CD4-positive, alpha-beta memory T cell (primary cell): ENCODE data around the gene NEU2. TPM values are rescaled to one million over a fixed set of nuclear protein-coding genes. Genes with fewer than 3 reads are reported as not detected.

ENCODE experiments used
- CTCF ChIA-PET: fragments of 350-600 bp; sonication (Branson Sonifier 250); formaldehyde crosslinking; loops from one replicate; lab custom pipeline; 2021; ENCODE audit warnings: inconsistent platforms; ENCODE audit not compliant: partially characterized antibody; lab: Charles Lee
- POLR2A ChIA-PET: fragments of 350-600 bp; sonication (Branson Sonifier 250); formaldehyde crosslinking; loops from one replicate; lab custom pipeline; 2021; ENCODE audit not compliant: partially characterized antibody; lab: Charles Lee
- DNase-seq, 5 donors: peaks; one replicate each; pipeline versions ENCODE4 v3.0.0 to v3.0.0-alpha.2; 2020 to 2022; ENCODE audit warnings: mixed read lengths in 1 of 5
- H3K27ac ChIP-seq: one replicate; pipeline ENCODE4 v1.7.0; 2013; ENCODE audit warnings: low read depth, low read length
- H3K27me3 ChIP-seq: 2 replicates; pipeline ENCODE4 v1.7.0; 2013; ENCODE audit warnings: mild to moderate bottlenecking, low read length, moderate library complexity; ENCODE audit not compliant: insufficient read depth
- H3K36me3 ChIP-seq: 2 replicates; pipeline ENCODE4 v1.7.0; 2013; ENCODE audit warnings: mild to moderate bottlenecking, low read length, moderate library complexity; ENCODE audit not compliant: insufficient read depth
- H3K4me1 ChIP-seq: 2 replicates; pipeline ENCODE4 v1.7.0; 2013; ENCODE audit warnings: mild to moderate bottlenecking, low read length, moderate library complexity; ENCODE audit not compliant: insufficient read depth
- H3K4me3 ChIP-seq, 2 donors: one replicate each; pipeline ENCODE4 v1.7.0; 2013; ENCODE audit warnings: low read length in 2 of 2, mild to moderate bottlenecking in 1 of 2
- H3K9me3 ChIP-seq, 2 donors: one replicate each; pipeline ENCODE4 v1.7.0; 2013; ENCODE audit warnings: low read length in 2 of 2, control low read depth in 1 of 2; ENCODE audit not compliant: control insufficient read depth in 1 of 2
- H3K27ac Mint-ChIP-seq, 7 donors: one replicate each; pipeline ENCODE4 v1.8.0; 2020 to 2021; ENCODE audit warnings: mixed read lengths in 7 of 7, mild to moderate bottlenecking in 6 of 7, inconsistent platforms in 3 of 7, moderate library complexity in 3 of 7
- H3K27me3 Mint-ChIP-seq, 2 donors: one replicate each; pipeline ENCODE4 v1.8.0; 2020 to 2021; ENCODE audit warnings: mixed read lengths in 2 of 2
- H3K36me3 Mint-ChIP-seq, 2 donors: one replicate each; pipeline ENCODE4 v1.8.0; 2020 to 2021; ENCODE audit warnings: mixed read lengths in 2 of 2, inconsistent platforms in 1 of 2, mild to moderate bottlenecking in 1 of 2
- H3K4me1 Mint-ChIP-seq, 4 donors: one replicate each; pipeline ENCODE4 v1.8.0; 2020 to 2021; ENCODE audit warnings: mixed read lengths in 4 of 4, mild to moderate bottlenecking in 1 of 4
- H3K4me3 Mint-ChIP-seq, 8 donors: one replicate each; pipeline ENCODE4 v1.8.0; 2020 to 2021; ENCODE audit warnings: mixed read lengths in 8 of 8, mild to moderate bottlenecking in 7 of 8, moderate library complexity in 6 of 8, inconsistent platforms in 3 of 8
- H3K9me3 Mint-ChIP-seq, 8 donors: one replicate each; pipeline ENCODE4 v1.8.0; 2020 to 2021; ENCODE audit warnings: mixed read lengths in 8 of 8, mild to moderate bottlenecking in 5 of 8, inconsistent platforms in 3 of 8, moderate library complexity in 1 of 8
- intact Hi-C: fragments of 100-400 bp; cut with micrococcal nuclease; formaldehyde crosslinking; loops from one replicate; pipeline ENCODE4 v1.15.1; 2023
- polyA plus RNA-seq, 2 donors: library from polyadenylated mRNA; unstranded; fragments of 300-500 nt; fragmentation: Illumina TruSeq; gene quantifications; one replicate each; pipeline ENCODE4 v1.2.3, GENCODE V29; 2021
- total RNA-seq, 2 experiments: library from RNA; stranded (reverse); gene quantifications; one replicate each; pipeline ENCODE4 v1.2.3, GENCODE V29; 2021

NEU2 gene
- not detected for total RNA-seq
- not detected for polyA plus RNA-seq

DNA sequence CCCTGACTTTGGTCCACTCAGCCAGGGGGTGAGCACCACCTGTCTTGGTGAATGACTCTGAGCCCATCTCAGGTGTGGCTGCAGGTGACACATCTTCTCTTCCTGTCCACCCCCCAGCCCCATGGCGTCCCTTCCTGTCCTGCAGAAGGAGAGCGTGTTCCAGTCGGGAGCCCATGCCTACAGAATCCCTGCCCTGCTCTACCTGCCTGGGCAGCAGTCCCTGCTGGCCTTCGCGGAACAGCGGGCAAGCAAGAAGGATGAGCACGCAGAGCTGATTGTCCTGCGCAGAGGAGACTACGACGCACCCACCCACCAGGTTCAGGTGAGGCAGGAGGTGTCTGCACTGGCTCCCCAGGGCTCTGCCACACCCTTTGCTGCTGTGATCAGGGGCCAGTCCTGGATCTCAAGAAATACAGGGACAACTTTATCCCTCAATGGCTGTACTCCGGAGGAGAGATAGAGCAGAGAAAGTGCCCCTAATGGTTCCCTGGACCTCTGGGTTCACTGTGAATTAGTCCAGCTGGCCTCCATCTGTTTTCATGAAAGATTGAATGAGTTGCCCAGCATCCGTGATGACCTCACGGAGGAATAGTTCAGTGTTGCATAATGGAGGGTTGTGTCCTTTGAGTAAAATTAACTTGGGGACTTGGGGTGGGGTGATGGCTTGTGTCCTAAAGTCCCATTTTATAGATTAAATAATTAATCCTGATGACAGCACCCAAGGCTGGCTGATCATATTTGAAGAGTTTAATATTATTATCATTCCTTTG, at the start of gene NEU2:
TSS of gene NEU2 (plus strand) at position 122 of the 770 bp plus-strand sequence. CDS start at position 122, 0 bp downstream.
- Mint-ChIP-seq H3K36me3 (no peaks in the 10 kb centered on the region), H3K27me3 (no peaks in the 10 kb centered on the region), H3K4me1 (no peaks in the 10 kb centered on the region), H3K27ac (peak within 1 kb of the TSS in 1 of 7 donors; percentile 64), H3K4me3 (no peak within 1 kb of the TSS), H3K9me3 (no peaks in the 10 kb centered on the region)
- Histone ChIP-seq H3K36me3 (no peaks in the 10 kb centered on the region), H3K9me3 (no peaks in the 10 kb centered on the region), H3K27ac (no peak within 1 kb of the TSS), H3K4me3 (no peak within 1 kb of the TSS), H3K27me3 (no peaks in the 10 kb centered on the region), H3K4me1 (no peaks in the 10 kb centered on the region)
- DNase-seq = no peak
- ChIA-PET POLR2A (no interaction called here), CTCF (interaction anchor here (1.4 kb wide), 1 partner anchor 21 kb away, joined by 7 read pairs; no protein-coding TSS in a partner anchor)
- intact Hi-C loops = no loop called here

DNA sequence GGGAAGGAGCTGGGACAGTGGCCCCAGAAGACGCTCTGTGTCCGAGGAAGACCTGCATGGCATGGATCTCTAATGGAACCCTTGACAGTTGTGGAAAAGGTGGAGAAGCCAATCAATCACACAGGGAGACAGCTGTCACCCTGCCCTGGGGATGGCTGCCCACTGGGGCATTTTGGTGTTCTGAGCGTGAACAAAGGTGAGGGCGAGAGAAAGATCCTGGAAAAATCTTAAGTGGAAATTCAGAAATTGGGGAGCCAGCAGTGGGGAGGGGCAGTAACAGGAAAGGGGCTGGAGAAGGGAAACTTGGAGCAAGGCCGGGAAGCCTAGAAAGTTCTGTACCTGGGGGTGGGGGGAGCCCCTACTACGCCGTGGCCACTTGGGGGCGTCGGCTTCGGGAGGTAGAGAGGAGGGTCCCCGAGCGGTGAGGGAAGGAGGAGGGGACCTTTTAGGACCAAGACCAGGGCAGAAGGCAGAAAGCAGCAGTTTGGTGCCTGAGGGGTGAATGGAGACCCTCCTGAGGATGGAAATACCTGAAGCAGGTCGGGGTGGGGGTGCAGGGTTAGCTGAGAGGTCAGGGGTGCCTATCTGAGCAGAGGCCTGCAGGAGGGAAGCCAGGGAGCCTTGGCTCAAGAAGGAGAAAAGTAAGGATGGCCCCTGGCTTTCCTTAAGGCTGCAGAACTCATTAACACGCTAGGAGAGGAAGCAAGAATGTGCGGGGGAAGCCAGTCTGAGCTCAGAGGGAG, 49.4 kb upstream of the NEU2 start:
- no peaks in the 10 kb centered on the region for H3K27me3 ChIP-seq
- no peak overlapping the region for H3K27ac ChIP-seq
- H3K27ac Mint-ChIP-seq = peak overlapping the region in 1 of 7 donors; percentile 87
- peaks cover 0 to 8% of the 10 kb centered on the region in 2 donors for H3K9me3 ChIP-seq
- H3K36me3 ChIP-seq = no peaks in the 10 kb centered on the region
- ChIA-PET POLR2A (no interaction called here), CTCF (no interaction called here)
- no peaks in the 10 kb centered on the region for H3K4me1 ChIP-seq
- peaks cover 12 to 22% of the 10 kb centered on the region in 2 donors for H3K27me3 Mint-ChIP-seq
- no peak for DNase-seq
- H3K9me3 Mint-ChIP-seq = peaks cover 0 to 16% (median 5%) of the 10 kb centered on the region in 8 donors
- H3K4me3 ChIP-seq = no peak overlapping the region
- intact Hi-C loops = no loop called here
- no peaks in the 10 kb centered on the region for H3K4me1 Mint-ChIP-seq
- H3K4me3 Mint-ChIP-seq = no peak overlapping the region
- H3K36me3 Mint-ChIP-seq = peaks cover 0 to 4% of the 10 kb centered on the region in 2 donors

DNA sequence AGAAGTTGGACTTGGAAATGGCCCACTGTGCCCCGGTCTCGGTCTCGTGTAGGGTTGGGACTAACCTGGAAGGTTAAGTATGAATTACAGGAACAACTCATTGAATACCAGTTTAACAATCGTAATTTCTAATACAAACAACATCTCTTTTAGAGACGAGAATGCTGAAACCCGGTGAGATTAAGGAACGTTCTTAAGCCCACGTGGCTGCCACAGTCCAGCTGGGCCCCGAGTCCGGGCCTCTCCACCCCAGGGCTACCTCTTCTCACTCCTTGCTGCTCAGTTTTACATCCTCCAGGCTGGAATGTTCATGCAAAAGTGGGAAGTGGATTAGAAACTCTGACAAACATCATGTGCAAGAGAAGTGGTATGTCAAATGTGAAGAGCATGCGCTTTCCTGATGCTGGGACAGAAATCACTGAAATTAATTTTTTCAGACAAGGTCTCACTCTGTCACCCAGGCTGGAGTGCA, 48.8 kb upstream of the NEU2 start:
- no peak overlapping the region for H3K4me3 Mint-ChIP-seq
- POLR2A ChIA-PET = no interaction called here
- no peak overlapping the region for H3K4me3 ChIP-seq
- peaks cover 0 to 16% (median 5%) of the 10 kb centered on the region in 8 donors for H3K9me3 Mint-ChIP-seq
- peaks cover 15 to 22% of the 10 kb centered on the region in 2 donors for H3K27me3 Mint-ChIP-seq
- intact Hi-C loops = no loop called here
- H3K36me3 ChIP-seq = no peaks in the 10 kb centered on the region
- H3K4me1 Mint-ChIP-seq = no peaks in the 10 kb centered on the region
- no peak overlapping the region for H3K27ac ChIP-seq
- H3K27me3 ChIP-seq = no peaks in the 10 kb centered on the region
- H3K36me3 Mint-ChIP-seq = peaks cover 0 to 7% of the 10 kb centered on the region in 2 donors
- CTCF ChIA-PET = no interaction called here
- no peak for DNase-seq
- H3K4me1 ChIP-seq = no peaks in the 10 kb centered on the region
- H3K9me3 ChIP-seq = peaks cover 0 to 8% of the 10 kb centered on the region in 2 donors
- H3K27ac Mint-ChIP-seq = no peak overlapping the region

DNA sequence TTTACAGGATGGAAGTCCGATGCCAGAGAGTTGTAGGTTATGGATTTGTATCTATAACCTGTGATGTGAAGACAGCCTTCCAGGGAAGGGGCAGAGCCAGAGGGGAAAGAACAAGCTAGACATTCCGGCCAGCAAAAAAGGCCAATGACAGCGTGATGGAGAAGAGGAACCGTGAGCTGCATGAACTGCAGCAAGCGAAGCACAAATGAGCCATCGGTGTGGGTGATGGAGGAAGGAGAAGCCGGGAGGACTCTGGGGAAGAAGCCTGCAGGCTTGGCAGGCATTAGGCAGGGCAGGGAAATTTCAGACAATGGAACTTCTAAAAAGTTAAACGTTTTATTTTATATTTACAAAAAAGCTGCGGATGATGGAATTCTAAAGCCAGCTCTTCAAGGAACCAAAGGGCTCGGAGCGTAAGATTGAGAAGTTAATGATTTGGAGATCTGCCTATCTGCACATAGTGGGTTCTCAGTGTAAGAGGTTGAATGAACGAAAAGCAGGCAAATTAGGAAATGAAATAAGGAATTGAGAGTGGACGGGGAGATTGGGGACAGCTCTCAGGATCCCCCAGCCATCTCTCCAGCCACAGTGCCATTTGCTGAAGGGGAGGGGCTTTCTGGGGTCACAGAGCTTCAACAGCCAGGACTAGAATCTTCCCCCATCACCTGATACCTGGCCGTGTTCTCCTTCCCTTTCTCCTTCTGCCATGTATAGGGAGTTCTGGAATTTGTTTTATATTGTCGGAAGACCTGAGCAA, 47.8 kb upstream of the NEU2 start:
- intact Hi-C loops = no loop called here
- peaks cover 16 to 18% of the 10 kb centered on the region in 2 donors for H3K27me3 Mint-ChIP-seq
- peaks cover 0 to 14% of the 10 kb centered on the region in 2 donors for H3K36me3 Mint-ChIP-seq
- no peak overlapping the region for H3K4me3 Mint-ChIP-seq
- ChIA-PET POLR2A (no interaction called here), CTCF (no interaction called here)
- Histone ChIP-seq H3K27ac (no peak overlapping the region), H3K27me3 (no peaks in the 10 kb centered on the region), H3K36me3 (no peaks in the 10 kb centered on the region), H3K9me3 (peaks cover 0 to 8% of the 10 kb centered on the region in 2 donors), H3K4me1 (no peaks in the 10 kb centered on the region), H3K4me3 (no peak overlapping the region)
- H3K27ac Mint-ChIP-seq = no peak overlapping the region
- DNase-seq = no peak
- H3K4me1 Mint-ChIP-seq = no peaks in the 10 kb centered on the region
- peaks cover 0 to 16% (median 6%) of the 10 kb centered on the region in 8 donors for H3K9me3 Mint-ChIP-seq

DNA sequence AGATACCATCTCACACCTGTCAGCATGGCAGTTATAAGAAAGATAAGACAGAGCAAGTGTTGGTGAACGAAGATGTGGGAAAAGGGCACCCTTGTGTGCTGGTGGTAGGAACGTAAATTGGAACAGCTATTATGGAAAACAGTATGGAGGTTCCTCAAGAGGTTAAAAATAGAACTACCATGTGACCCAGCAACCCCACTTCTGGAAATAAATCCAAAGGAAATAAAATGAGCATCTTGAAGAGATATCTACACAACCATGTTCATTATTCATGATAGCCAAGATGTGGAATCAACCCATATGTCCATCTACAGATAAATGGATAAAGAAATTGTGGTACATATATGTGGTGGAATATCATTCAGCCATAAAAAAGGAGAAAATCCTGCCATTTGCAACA, 46.3 kb upstream of the NEU2 start:
- peaks cover 0 to 15% of the 10 kb centered on the region in 2 donors for H3K36me3 Mint-ChIP-seq
- no peak overlapping the region for H3K27ac ChIP-seq
- no peak for DNase-seq
- H3K4me1 ChIP-seq = no peaks in the 10 kb centered on the region
- H3K27me3 ChIP-seq = no peaks in the 10 kb centered on the region
- intact Hi-C loops = no loop called here
- no peaks in the 10 kb centered on the region for H3K36me3 ChIP-seq
- peaks cover 0 to 8% of the 10 kb centered on the region in 2 donors for H3K9me3 ChIP-seq
- peaks cover 0 to 16% (median 6%) of the 10 kb centered on the region in 8 donors for H3K9me3 Mint-ChIP-seq
- no peak overlapping the region for H3K27ac Mint-ChIP-seq
- H3K27me3 Mint-ChIP-seq = peaks cover 12 to 16% of the 10 kb centered on the region in 2 donors
- H3K4me1 Mint-ChIP-seq = no peaks in the 10 kb centered on the region
- no peak overlapping the region for H3K4me3 Mint-ChIP-seq
- no peak overlapping the region for H3K4me3 ChIP-seq
- ChIA-PET CTCF (no interaction called here), POLR2A (no interaction called here)

DNA sequence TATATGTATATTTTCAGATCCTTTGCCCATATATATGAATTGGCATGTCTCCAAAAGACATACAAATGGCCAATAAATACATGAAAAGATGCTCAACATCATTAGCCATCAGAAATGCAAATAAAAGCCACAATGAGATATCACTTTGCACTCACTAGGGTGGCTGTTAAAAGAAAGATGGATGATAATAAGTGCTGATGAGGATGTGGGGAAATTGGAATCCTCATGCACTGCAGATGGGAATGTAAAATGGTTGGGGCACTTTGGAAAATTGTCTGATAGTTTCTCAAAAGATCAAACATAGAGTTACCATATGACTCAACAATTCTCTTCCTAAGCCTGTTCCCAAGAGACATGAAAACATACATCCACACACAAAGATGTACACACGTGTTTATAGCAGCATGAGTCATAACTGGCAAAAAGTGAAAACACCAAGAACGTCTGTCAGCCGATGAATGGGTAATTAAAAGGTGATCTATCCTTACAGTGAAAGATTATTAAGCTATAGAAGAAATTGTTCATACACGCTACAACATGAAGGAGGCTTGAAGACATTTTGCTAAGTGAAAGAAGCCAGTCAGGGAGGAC, 39.1 kb upstream of the NEU2 start:
- POLR2A ChIA-PET = no interaction called here
- H3K27me3 Mint-ChIP-seq = peaks cover 0 to 4% of the 10 kb centered on the region in 2 donors
- intact Hi-C loops = no loop called here

More for the DNA sequence above, 39.1 kb upstream of the NEU2 start:
- Histone ChIP-seq H3K4me1 (no peaks in the 10 kb centered on the region), H3K9me3 (no peaks in the 10 kb centered on the region), H3K4me3 (no peak overlapping the region), H3K27me3 (no peaks in the 10 kb centered on the region), H3K27ac (no peak overlapping the region), H3K36me3 (no peaks in the 10 kb centered on the region)
- DNase-seq = no peak
- Mint-ChIP-seq H3K4me3 (no peak overlapping the region), H3K9me3 (peaks cover 0 to 3% (median 0%) of the 10 kb centered on the region in 8 donors), H3K4me1 (no peaks in the 10 kb centered on the region), H3K36me3 (peaks cover 0 to 12% of the 10 kb centered on the region in 2 donors), H3K27ac (no peak overlapping the region)
- CTCF ChIA-PET = no interaction called here
